Psoas muscle (tissue), 8 donors: ENCODE data around the gene MYO1D. TPM values are rescaled to one million over a fixed set of nuclear protein-coding genes. Genes with fewer than 3 reads are reported as not detected.

Source experiments
- ATAC-seq, 4 donors: fragments of 200-7000 bp; cut with Tn5 transposase; one replicate each; pipeline ENCODE4 v1.9.1; 2020; ENCODE audit warnings: moderate library complexity in 3 of 4, mild to moderate bottlenecking in 2 of 4
- DNase-seq, 2 donors: peaks; one replicate each; pipeline ENCODE4 v3.0.0-alpha.2; 2020
- H3K27ac ChIP-seq: fragments of 200-600 bp; one replicate; pipeline ENCODE4 v1.8.0; 2022
- H3K27me3 ChIP-seq, 3 donors: fragments of 200-600 bp in 1 of 3; one replicate each; pipeline versions ENCODE4 v1.6.1 to v1.8.0; 2013 to 2022; ENCODE audit warnings: low read length in 2 of 3, mild to moderate bottlenecking in 2 of 3, moderate library complexity in 1 of 3; ENCODE audit not compliant: insufficient read depth in 3 of 3
- H3K36me3 ChIP-seq, 2 donors: fragments of 200-600 bp in 1 of 2; one replicate each; pipeline versions ENCODE4 v1.6.1 to v1.8.0; 2013 to 2022; ENCODE audit warnings: low read depth in 1 of 2, mild to moderate bottlenecking in 1 of 2, moderate library complexity in 1 of 2; ENCODE audit not compliant: insufficient read depth in 1 of 2
- H3K4me1 ChIP-seq: fragments of 200-600 bp; one replicate; pipeline ENCODE4 v1.8.0; 2022
- H3K4me3 ChIP-seq: fragments of 200-600 bp; one replicate; pipeline ENCODE4 v1.8.0; 2022; ENCODE audit warnings: mild to moderate bottlenecking
- H3K9me3 ChIP-seq: fragments of 200-600 bp; one replicate; pipeline ENCODE4 v1.8.0; 2022
- WGBS, 3 donors: extraction: QIAGEN DNeasy Blood & Tissue Kit; methylation state at CpG; one replicate each; pipeline versions ENCODE4 v1.1.6 to v1.1.7; 2013; 5-methylcytosine and 5-hydroxymethylcytosine counted together
- intact Hi-C, 2 donors: fragments of 100-400 bp; cut with DNase I; formaldehyde crosslinking; loops; one replicate each; pipeline versions ENCODE4 v1.11.0 to v1.14.2; 2022
- polyA plus RNA-seq, 3 donors: library from polyadenylated mRNA; stranded (reverse); fragments of 200-250 nt; gene quantifications; one replicate each; pipeline ENCODE4 v1.2.3, GENCODE V29; 2013
- total RNA-seq, 4 donors: library from RNA; stranded (reverse); fragmentation: NEBNext Ultra II Directional in 2 of 4; extraction: Animal tissue kit (Norgen Biotek cat#: 25700) in 2 of 4; gene quantifications; one replicate each; pipeline versions ENCODE4 v1.2.1 to v1.2.4, GENCODE V29; 2021 to 2023
- TF ChIP-seq, protein P1 (sequence below): fragments of 200-600 bp; IDR thresholded peaks from one replicate; pipeline ENCODE4 v1.8.0; 2022; ENCODE audit warnings: antibody characterized with exemption
- donor health status: healthy with polysubstance abuse.
- donor health status: DM: no; HTN: no; CAD: no; lungs with moderate emphysema.
- donor health status: Bipolar disorder and iron deficiency.
- donor health status: healthy.
- donor health status: DM: yes; HTN: yes; CAD: no.
- donor health status: DM: no; HTN: no; CAD: no.
- donor health status: DM: no; HTN: no; CAD: no.
- donor health status: DM: yes; HTN: yes; CAD: no.

MYO1D gene
- total and polyA plus RNA-seq, 7 donors, result 1.8 to 5.9 (median 4.1) TPM

- 63 to 71% (median 69%) methylated on average over 5 of the region's 5 CpGs for WGBS, 3 donors
- no peak overlapping the region for H3K4me3 ChIP-seq
- no peaks in the 10 kb centered on the region for H3K27me3 ChIP-seq
- intact Hi-C loops, result no loop called here
- DNase-seq (no peak), ATAC-seq (no peak)
- no peak overlapping the region for H3K27ac ChIP-seq
- TF ChIP-seq, protein P1, sequence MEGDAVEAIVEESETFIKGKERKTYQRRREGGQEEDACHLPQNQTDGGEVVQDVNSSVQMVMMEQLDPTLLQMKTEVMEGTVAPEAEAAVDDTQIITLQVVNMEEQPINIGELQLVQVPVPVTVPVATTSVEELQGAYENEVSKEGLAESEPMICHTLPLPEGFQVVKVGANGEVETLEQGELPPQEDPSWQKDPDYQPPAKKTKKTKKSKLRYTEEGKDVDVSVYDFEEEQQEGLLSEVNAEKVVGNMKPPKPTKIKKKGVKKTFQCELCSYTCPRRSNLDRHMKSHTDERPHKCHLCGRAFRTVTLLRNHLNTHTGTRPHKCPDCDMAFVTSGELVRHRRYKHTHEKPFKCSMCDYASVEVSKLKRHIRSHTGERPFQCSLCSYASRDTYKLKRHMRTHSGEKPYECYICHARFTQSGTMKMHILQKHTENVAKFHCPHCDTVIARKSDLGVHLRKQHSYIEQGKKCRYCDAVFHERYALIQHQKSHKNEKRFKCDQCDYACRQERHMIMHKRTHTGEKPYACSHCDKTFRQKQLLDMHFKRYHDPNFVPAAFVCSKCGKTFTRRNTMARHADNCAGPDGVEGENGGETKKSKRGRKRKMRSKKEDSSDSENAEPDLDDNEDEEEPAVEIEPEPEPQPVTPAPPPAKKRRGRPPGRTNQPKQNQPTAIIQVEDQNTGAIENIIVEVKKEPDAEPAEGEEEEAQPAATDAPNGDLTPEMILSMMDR, result no peak
- H3K4me1 ChIP-seq, result no peaks in the 10 kb centered on the region
- no peaks in the 10 kb centered on the region for H3K36me3 ChIP-seq
- no peaks in the 10 kb centered on the region for H3K9me3 ChIP-seq
Measured at GRCh38 chr17:32917842-32918241, 40.9 kb upstream of the MYO1D start.

DNA sequence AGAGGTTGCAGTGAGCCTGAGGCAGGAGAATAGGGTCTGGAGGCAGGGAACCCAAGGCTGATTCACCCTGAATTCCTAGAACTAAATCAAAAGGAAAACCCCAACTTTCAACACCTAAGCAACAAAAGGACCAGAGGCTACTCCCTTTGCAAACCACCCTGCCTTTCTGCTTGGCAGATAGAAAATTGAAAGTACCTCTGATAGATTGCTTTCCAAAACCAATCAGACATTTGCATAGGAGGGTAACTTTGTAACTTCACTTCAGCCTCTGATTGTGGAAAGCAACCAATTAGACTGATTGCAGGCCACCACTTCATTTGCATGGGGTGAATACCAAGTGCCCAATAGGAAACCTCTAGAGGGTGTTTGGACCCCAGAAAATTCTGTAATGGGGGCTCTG is 40.2 kb upstream of the MYO1D start:
- intact Hi-C loops, result no loop called here
- no peak for ATAC-seq
- TF ChIP-seq, protein P1, result no peak

GRCh38 chr17:32916134-32916533 is 39.2 kb upstream of the MYO1D start:
- WGBS, 3 donors, result 55 to 87% (median 82%) methylated on average over 3 of the region's 3 CpGs
- no peak for ATAC-seq

More for the DNA sequence above, 40.2 kb upstream of the MYO1D start:
- H3K36me3 ChIP-seq, result no peaks in the 10 kb centered on the region
- no peak for DNase-seq
- H3K9me3 ChIP-seq, result no peaks in the 10 kb centered on the region
- H3K4me1 ChIP-seq, result no peaks in the 10 kb centered on the region
- H3K27ac ChIP-seq, result no peak overlapping the region
- no peak overlapping the region for H3K4me3 ChIP-seq
- H3K27me3 ChIP-seq, result peaks cover 0 to 5% (median 0%) of the 10 kb centered on the region in 3 donors

DNA sequence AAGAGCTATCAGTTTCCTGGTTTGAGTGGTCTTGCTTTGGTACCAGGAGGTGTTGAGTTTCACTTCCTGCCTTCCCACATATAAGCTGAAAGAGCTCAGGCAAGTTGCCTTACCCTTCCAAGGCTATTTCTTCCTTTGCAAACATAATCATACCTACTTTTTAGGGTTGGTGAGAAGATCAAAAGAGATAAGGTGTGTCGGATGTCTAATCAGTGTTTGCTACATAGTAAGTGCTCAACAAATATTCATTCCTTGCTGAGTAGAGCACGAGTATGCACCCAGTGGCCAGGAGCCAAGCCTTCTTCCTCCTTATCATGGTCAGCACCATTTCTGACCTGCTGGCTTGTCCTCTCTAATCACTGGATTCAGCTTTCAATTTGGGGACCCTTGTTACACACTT is 38.3 kb upstream of the MYO1D start:
- DNase-seq (no peak), ATAC-seq (no peak)
- intact Hi-C loops, result no loop called here
- peaks cover 0 to 7% (median 0%) of the 10 kb centered on the region in 3 donors for H3K27me3 ChIP-seq
- H3K9me3 ChIP-seq, result no peaks in the 10 kb centered on the region
- no peaks in the 10 kb centered on the region for H3K36me3 ChIP-seq
- 59 to 67% (median 63%) methylated on average over 2 of the region's 2 CpGs for WGBS, 3 donors
- H3K4me1 ChIP-seq, result no peaks in the 10 kb centered on the region
- H3K27ac ChIP-seq, result no peak overlapping the region
- no peak overlapping the region for H3K4me3 ChIP-seq
- TF ChIP-seq, protein P1, result no peak

More at GRCh38 chr17:32916134-32916533, 39.2 kb upstream of the MYO1D start:
- TF ChIP-seq, protein P1, result no peak
- no peak for DNase-seq
- intact Hi-C loops, result no loop called here
- Histone ChIP-seq H3K27ac (no peak overlapping the region), H3K4me3 (no peak overlapping the region), H3K36me3 (no peaks in the 10 kb centered on the region), H3K27me3 (peaks cover 0 to 7% (median 0%) of the 10 kb centered on the region in 3 donors), H3K9me3 (no peaks in the 10 kb centered on the region), H3K4me1 (no peaks in the 10 kb centered on the region)

- intact Hi-C loops, result loop anchor here in 1 of 2 donors (5.0 kb wide), 1 partner anchor 132 kb away; no protein-coding TSS in a partner anchor
- no peaks in the 10 kb centered on the region for H3K36me3 ChIP-seq
- 83 to 89% (median 87%) methylated on average over 3 of the region's 3 CpGs for WGBS, 3 donors
- no peaks in the 10 kb centered on the region for H3K4me1 ChIP-seq
- ATAC-seq (no peak), DNase-seq (no peak)
- no peaks in the 10 kb centered on the region for H3K9me3 ChIP-seq
- peaks cover 0 to 7% (median 0%) of the 10 kb centered on the region in 3 donors for H3K27me3 ChIP-seq
- TF ChIP-seq, protein P1, result no peak
- no peak overlapping the region for H3K4me3 ChIP-seq
- H3K27ac ChIP-seq, result no peak overlapping the region
Measured at GRCh38 chr17:32914181-32914580, 37.3 kb upstream of the MYO1D start.
